HCT116 (cell line): ENCODE data around the gene AGAP5. TPM values are rescaled to one million over a fixed set of nuclear protein-coding genes. Genes with fewer than 3 reads are reported as not detected.

Source experiments
- ATAC-seq: fragments of 200-7000 bp; cut with Tn5 transposase; 2 replicates; pipeline ENCODE4 v1.9.1; 2020; ENCODE audit warnings: mild to moderate bottlenecking, moderate library complexity
- BruUV-seq: library from RNA; stranded (reverse); fragments of 400-500 nt; replicated peaks from 2 replicates; lab custom pipeline; 2021; lab: Mats Ljungman, UMichigan
- CTCF ChIA-PET: fragments of 300-600 bp; sonication (Branson Sonifier 250); formaldehyde crosslinking; loops from one replicate; lab custom pipeline; 2021; ENCODE audit warnings: antibody characterized with exemption; lab: Charles Lee
- POLR2A ChIA-PET: fragments of 300-600, 350-600 bp; sonication (Branson Sonifier 250); formaldehyde crosslinking; loops from one replicate; lab custom pipeline; 2021; ENCODE audit warnings: antibody characterized with exemption; lab: Charles Lee
- RAD21 ChIA-PET, 2 experiments: fragments of 300-600 bp; sonication (Branson Sonifier 250); formaldehyde crosslinking; loops; one replicate each; lab custom pipeline; 2023; ENCODE audit warnings: low total read pairs in 2 of 2; ENCODE audit not compliant: uncharacterized antibody in 2 of 2, unreplicated experiment in 2 of 2, low non-redundant PET in 1 of 2; lab: Charles Lee
- DNase-seq: peaks from one replicate; pipeline ENCODE4 v3.0.0-alpha.2; 2010; ENCODE audit warnings: low read depth, low spot score
- H2AFZ ChIP-seq: fragments of 200-600 bp; shearing (Covaris generic), sonication (generic); 2 replicates; pipeline ENCODE4 v1.6.1; 2017; ENCODE audit warnings: low read depth, mixed run types, mixed read lengths, antibody characterized with exemption, low read length; ENCODE audit not compliant: poor library complexity, severe bottlenecking
- H3K27ac ChIP-seq: 2 replicates; pipeline ENCODE4 v1.5.1; 2012; ENCODE audit warnings: low read depth, low read length
- H3K27me3 ChIP-seq: fragments of 200-600 bp; sonication (generic); 2 replicates; pipeline ENCODE4 v1.6.1; 2016; ENCODE audit warnings: mixed run types, low read length, mixed read lengths; ENCODE audit not compliant: insufficient read depth
- H3K36me3 ChIP-seq, 2 experiments: fragments of 200-500 bp in 1 of 2; fragments of 200-600 bp in 1 of 2; sonication (Bioruptor generic) in 1 of 2; sonication (generic) in 1 of 2; 2 replicates each; pipeline versions ENCODE4 v1.5.1 to v1.6.1; 2014 to 2016; ENCODE audit warnings: low read length in 2 of 2, inconsistent platforms in 1 of 2, mixed read lengths in 1 of 2, mixed run types in 1 of 2; ENCODE audit not compliant: insufficient read depth in 2 of 2, control insufficient read depth in 1 of 2
- H3K4me1 ChIP-seq, 2 experiments: fragments of 200-600 bp in 1 of 2; sonication (generic) in 1 of 2; 2 replicates each; pipeline versions ENCODE4 v1.5.1 to v1.6.1; 2012 to 2017; ENCODE audit warnings: low read length in 2 of 2, inconsistent platforms in 1 of 2, mild to moderate bottlenecking in 1 of 2, mixed read lengths in 1 of 2, mixed run types in 1 of 2, moderate library complexity in 1 of 2; ENCODE audit not compliant: insufficient read depth in 2 of 2, control insufficient read depth in 1 of 2
- H3K4me2 ChIP-seq: fragments of 200-600 bp; sonication (generic); 2 replicates; pipeline ENCODE4 v1.6.1; 2017; ENCODE audit warnings: mixed run types, low read length, mixed read lengths
- H3K4me3 ChIP-seq, 2 experiments: fragments of 200-600 bp in 1 of 2; sonication (generic) in 1 of 2; replicated peaks in 1 of 2; 2 replicates each; pipeline ENCODE4 v1.5.1; 2011 to 2016; ENCODE audit warnings: low read length in 2 of 2, control low read depth in 1 of 2, low read depth in 1 of 2, mild to moderate bottlenecking in 1 of 2, mixed read lengths in 1 of 2, mixed run types in 1 of 2
- H3K79me2 ChIP-seq: fragments of 200-600 bp; sonication (generic); 2 replicates; pipeline ENCODE4 v1.6.1; 2017; ENCODE audit warnings: mild to moderate bottlenecking, mixed run types, low read length, moderate library complexity, mixed read lengths; ENCODE audit not compliant: insufficient read depth
- H3K9ac ChIP-seq: fragments of 200-600 bp; sonication (generic); 2 replicates; pipeline ENCODE4 v1.6.1; 2016; ENCODE audit warnings: low read length, mixed read lengths
- H3K9me2 ChIP-seq: fragments of 200-600 bp; sonication (generic), shearing (Covaris generic); 2 replicates; pipeline ENCODE4 v1.6.1; 2017; ENCODE audit warnings: mixed run types, mild to moderate bottlenecking, moderate library complexity; ENCODE audit not compliant: insufficient read depth
- H3K9me3 ChIP-seq, 2 experiments: fragments of 200-500 bp in 1 of 2; fragments of 200-600 bp in 1 of 2; sonication (Bioruptor generic) in 1 of 2; sonication (generic) in 1 of 2; 2 replicates each; pipeline ENCODE4 v1.6.1; 2014 to 2017; ENCODE audit warnings: low read length in 2 of 2, mixed read lengths in 2 of 2, inconsistent platforms in 1 of 2, low read depth in 1 of 2, mild to moderate bottlenecking in 1 of 2, mixed run types in 1 of 2, moderate library complexity in 1 of 2; ENCODE audit not compliant: control insufficient read depth in 1 of 2, insufficient read depth in 1 of 2
- H4K20me1 ChIP-seq: fragments of 200-600 bp; sonication (generic), shearing (Covaris generic); 2 replicates; pipeline ENCODE4 v1.6.1; 2017; ENCODE audit warnings: mixed run types, mild to moderate bottlenecking, moderate library complexity; ENCODE audit not compliant: insufficient read depth
- EGR1 ChIP-seq: IDR thresholded peaks from 2 replicates; pipeline ENCODE4 v1.6.1; 2012; ENCODE audit warnings: low read depth
- ELF1 ChIP-seq: IDR thresholded peaks from 2 replicates; pipeline ENCODE4 v1.6.1; 2012; ENCODE audit warnings: low read depth, borderline replicate concordance
- FOSL1 ChIP-seq: IDR thresholded peaks from 2 replicates; pipeline ENCODE4 v1.6.1; 2012; ENCODE audit warnings: low read depth
- JUND ChIP-seq: IDR thresholded peaks from 2 replicates; pipeline ENCODE4 v1.6.1; 2012
- POLR2A ChIP-seq: IDR thresholded peaks from 2 replicates; pipeline ENCODE4 v1.7.0; 2011; ENCODE audit warnings: borderline replicate concordance; ENCODE audit not compliant: insufficient read depth, insufficient read length; ENCODE audit errors: extremely low read depth
- SIN3A ChIP-seq: IDR thresholded peaks from 2 replicates; pipeline ENCODE4 v1.6.1; 2012; ENCODE audit warnings: low read depth
- ZNF274 ChIP-seq: fragments of 200-500 bp; sonication (Bioruptor generic); IDR thresholded peaks from 2 replicates; pipeline ENCODE4 v1.6.1; 2014; ENCODE audit warnings: mild to moderate bottlenecking, low read depth, low read length, inconsistent platforms
- intact Hi-C: fragments of 100-400 bp; cut with micrococcal nuclease; formaldehyde crosslinking; loops from 2 replicates; pipeline ENCODE4 v1.10.0; 2022
- total RNA-seq: library from RNA; stranded (reverse); gene quantifications from one replicate; pipeline ENCODE4 v1.2.1, GENCODE V29; 2021; ENCODE audit not compliant: unreplicated experiment
- TF ChIP-seq, protein P1 (sequence below): IDR thresholded peaks from 2 replicates; pipeline ENCODE4 v1.6.1; 2012
- TF ChIP-seq, protein P2 (sequence below), 3 experiments: fragments of 200-600 bp in 1 of 3; sonication (generic) in 1 of 3; IDR thresholded peaks in 2 of 3; conservative IDR thresholded peaks in 1 of 3; 2 replicates each; pipeline ENCODE4 v1.5.1; 2012 to 2017; ENCODE audit warnings: low read depth in 2 of 3, low read length in 2 of 3, antibody characterized with exemption in 1 of 3, borderline replicate concordance in 1 of 3, control low read depth in 1 of 3, mild to moderate bottlenecking in 1 of 3, mixed read lengths in 1 of 3, mixed run types in 1 of 3, moderate library complexity in 1 of 3; ENCODE audit not compliant: insufficient read depth in 1 of 3

Gene AGAP5
- total RNA-seq, 1 experiment from 2014 or later, result 7.5 TPM

- ATAC-seq (no peak), DNase-seq (no peak)
- intact Hi-C loops, result no loop called here
- Histone ChIP-seq H3K27me3 (no peaks in the 10 kb centered on the region), H3K36me3 (no peaks in the 10 kb centered on the region; a peak in 1 of 4 replicates), H3K9me2 (no peaks in the 10 kb centered on the region), H3K4me2 (no peak overlapping the region), H3K79me2 (peaks cover 19% of the 10 kb centered on the region), H3K27ac (no peak overlapping the region), H3K4me3 (no peak overlapping the region), H3K9me3 (no peaks in the 10 kb centered on the region), H4K20me1 (no peaks in the 10 kb centered on the region), H3K9ac (no peak overlapping the region), H2AFZ (no peak overlapping the region), H3K4me1 (peaks cover 0 to 4% of the 10 kb centered on the region in 2 experiments; a peak in 2 of 4 replicates)
- no TSS peak for BruUV-seq
- ChIA-PET CTCF (no interaction called here), RAD21 (no interaction called here), POLR2A (no interaction called here)
- TF ChIP-seq SIN3A (no peak), JUND (no peak), ELF1 (no peak), POLR2A (no peak), ZNF274 (no peak), FOSL1 (no peak), EGR1 (no peak)
- TF ChIP-seq, protein P1, sequence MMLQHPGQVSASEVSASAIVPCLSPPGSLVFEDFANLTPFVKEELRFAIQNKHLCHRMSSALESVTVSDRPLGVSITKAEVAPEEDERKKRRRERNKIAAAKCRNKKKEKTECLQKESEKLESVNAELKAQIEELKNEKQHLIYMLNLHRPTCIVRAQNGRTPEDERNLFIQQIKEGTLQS, result no peak
- TF ChIP-seq, protein P2, sequence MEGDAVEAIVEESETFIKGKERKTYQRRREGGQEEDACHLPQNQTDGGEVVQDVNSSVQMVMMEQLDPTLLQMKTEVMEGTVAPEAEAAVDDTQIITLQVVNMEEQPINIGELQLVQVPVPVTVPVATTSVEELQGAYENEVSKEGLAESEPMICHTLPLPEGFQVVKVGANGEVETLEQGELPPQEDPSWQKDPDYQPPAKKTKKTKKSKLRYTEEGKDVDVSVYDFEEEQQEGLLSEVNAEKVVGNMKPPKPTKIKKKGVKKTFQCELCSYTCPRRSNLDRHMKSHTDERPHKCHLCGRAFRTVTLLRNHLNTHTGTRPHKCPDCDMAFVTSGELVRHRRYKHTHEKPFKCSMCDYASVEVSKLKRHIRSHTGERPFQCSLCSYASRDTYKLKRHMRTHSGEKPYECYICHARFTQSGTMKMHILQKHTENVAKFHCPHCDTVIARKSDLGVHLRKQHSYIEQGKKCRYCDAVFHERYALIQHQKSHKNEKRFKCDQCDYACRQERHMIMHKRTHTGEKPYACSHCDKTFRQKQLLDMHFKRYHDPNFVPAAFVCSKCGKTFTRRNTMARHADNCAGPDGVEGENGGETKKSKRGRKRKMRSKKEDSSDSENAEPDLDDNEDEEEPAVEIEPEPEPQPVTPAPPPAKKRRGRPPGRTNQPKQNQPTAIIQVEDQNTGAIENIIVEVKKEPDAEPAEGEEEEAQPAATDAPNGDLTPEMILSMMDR (IDR thresholded peaks at IDR 0.05 in 2 of 3, conservative IDR thresholded peaks at IDR 0.05 in 1 of 3; ENCODE audit: borderline replicate concordance in 1 of 3, insufficient read depth in 1 of 3, low read depth in 2 of 3, low read length in 2 of 3), result no peak
These were observed 36.3 kb upstream of the AGAP5 start for GRCh38 chr10:73734028-73734720.
